GM19395 (cell line): ENCODE data around the gene PSD4.

Experiments used
- ATAC-seq: cut with Tn5 transposase; IDR thresholded peaks from one replicate; pipeline ENCODE4 v1.9.1; 2021; ENCODE audit warnings: mild to moderate bottlenecking, moderate library complexity; ENCODE audit not compliant: unreplicated experiment

The PSD4 gene

GRCh38 chr2:113235347-113236226 is 61.8 kb downstream of the PSD4 start:
- ATAC-seq: peak; percentile 80

- ATAC-seq: no peak
These were observed 62.8 kb downstream of the PSD4 start for GRCh38 chr2:113236367-113237159.

- no peak for ATAC-seq
These were observed 63.9 kb downstream of the PSD4 start for GRCh38 chr2:113237604-113238160.

GRCh38 chr2:113238871-113239839 is 65.4 kb downstream of the PSD4 start:
- no peak for ATAC-seq

- ATAC-seq: no peak
These were observed 66.6 kb downstream of the PSD4 start for GRCh38 chr2:113240150-113240914.

- ATAC-seq: no peak
These were observed 67.4 kb downstream of the PSD4 start for GRCh38 chr2:113240915-113241911.

- ATAC-seq: no peak
These were observed 68.6 kb downstream of the PSD4 start for GRCh38 chr2:113242327-113242726.

GRCh38 chr2:113245276-113245711 is 71.5 kb downstream of the PSD4 start:
- no peak for ATAC-seq

GRCh38 chr2:113246606-113247005 is 72.8 kb downstream of the PSD4 start:
- ATAC-seq: no peak

- peak; percentile 68 for ATAC-seq
These were observed 75.4 kb downstream of the PSD4 start for GRCh38 chr2:113248997-113249770.

GRCh38 chr2:113251118-113251517 is 77.3 kb downstream of the PSD4 start:
- no peak for ATAC-seq

GRCh38 chr2:113252047-113252590 is 78.3 kb downstream of the PSD4 start:
- no peak for ATAC-seq

- no peak for ATAC-seq
These were observed 79.7 kb downstream of the PSD4 start for GRCh38 chr2:113253453-113253852.

- no peak for ATAC-seq
These were observed 81.6 kb downstream of the PSD4 start for GRCh38 chr2:113255140-113256070.

- ATAC-seq: no peak
These were observed 83.9 kb downstream of the PSD4 start for GRCh38 chr2:113257516-113258264.
